Stimulated activated naive CD4-positive, alpha-beta T cell treated with Interleukin-2 at 50 U/mL for 16 hours (primary cell): ENCODE results near the gene BAD.
"Not testable (repeated sequence)": the region's sequence is repeated elsewhere in the genome, so short reads cannot be mapped to it uniquely, and the experiment has no call there.

Experiments used
- DNase-seq: peaks from one replicate; lab custom pipeline; 2025; lab: John Stamatoyannopoulos, UW

BAD gene

GRCh38 chr11:64284048-64284961 lies at the start of gene BAD:
Gene BAD (minus strand): TSS chr11:64284665. CDS start chr11:64284368, 297 bp downstream.
- DNase-seq, result peak; percentile 89

GRCh38 chr11:64333556-64333955 lies 49.1 kb upstream of the BAD start:
- no peak for DNase-seq

- peak; percentile 66 for DNase-seq
Observed at GRCh38 chr11:64331569-64332371, 47.3 kb upstream of the BAD start.

- DNase-seq, result no peak
Observed at GRCh38 chr11:64330888-64331287, 46.4 kb upstream of the BAD start.

GRCh38 chr11:64327993-64328392 lies 43.5 kb upstream of the BAD start:
- no peak for DNase-seq

- no peak for DNase-seq
Observed at GRCh38 chr11:64327375-64327774, 42.9 kb upstream of the BAD start.

- no peak for DNase-seq
Observed at GRCh38 chr11:64324692-64325469, 40.4 kb upstream of the BAD start.

- not testable (repeated sequence) for DNase-seq
Observed at GRCh38 chr11:64323984-64324383, 39.5 kb upstream of the BAD start.

- no peak for DNase-seq
Observed at GRCh38 chr11:64323373-64323772, 38.9 kb upstream of the BAD start.

- no peak for DNase-seq
Observed at GRCh38 chr11:64322925-64323260, 38.4 kb upstream of the BAD start.

- DNase-seq, result no peak
Observed at GRCh38 chr11:64321533-64321932, 37.1 kb upstream of the BAD start.

GRCh38 chr11:64321026-64321425 lies 36.6 kb upstream of the BAD start:
- no peak for DNase-seq

GRCh38 chr11:64320556-64320955 lies 36.1 kb upstream of the BAD start:
- no peak for DNase-seq

GRCh38 chr11:64318766-64319761 lies 34.6 kb upstream of the BAD start:
- no peak for DNase-seq

- DNase-seq, result peak; percentile 94
Observed at GRCh38 chr11:64317961-64318765, 33.7 kb upstream of the BAD start, which contains the start of gene PRDX5. Gene PRDX5 (plus strand): TSS chr11:64318121. CDS start chr11:64318216, 95 bp downstream.

- DNase-seq, result peak; percentile 99
Observed at GRCh38 chr11:64317325-64317960, 33.0 kb upstream of the BAD start, which contains the start of gene TRMT112. Gene TRMT112 (minus strand): TSS chr11:64317559. CDS start chr11:64317526, 33 bp downstream.

- peak; percentile 24 for DNase-seq
Observed at GRCh38 chr11:64316672-64317324, 32.3 kb upstream of the BAD start.

GRCh38 chr11:64315667-64316526 lies 31.4 kb upstream of the BAD start:
- DNase-seq, result not testable (repeated sequence)
